Measurements from ENCODE around the gene CEACAM3. TPM values are rescaled to one million over a fixed set of nuclear protein-coding genes. Genes with fewer than 3 reads are reported as not detected.

CEACAM3 gene
- total and polyA plus RNA-seq, 2 of the 8 experiments (the other 6 are each of a cell fraction or from before 2014, with no cell fraction given) = not detected

DNA sequence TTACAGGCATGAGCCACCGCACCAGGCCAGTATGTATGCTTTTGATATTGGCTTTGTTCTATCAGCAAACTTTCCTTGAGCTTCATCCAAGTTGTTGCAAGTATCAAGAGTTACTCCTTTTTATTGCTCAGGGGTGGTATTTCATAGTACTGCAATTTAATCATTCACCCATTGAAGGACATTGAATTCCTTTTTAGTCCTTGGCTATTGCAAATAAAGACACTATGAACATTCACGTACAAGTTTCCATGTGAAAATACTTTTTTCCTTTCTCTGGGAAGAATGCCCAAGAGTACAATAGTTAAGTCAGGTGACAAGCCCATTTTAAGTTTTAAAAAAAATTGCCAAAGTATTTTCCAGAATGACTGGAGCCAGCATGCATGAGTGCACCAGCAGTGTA lies 20.4 kb downstream of the CEACAM3 start:
- Histone ChIP-seq H2AFZ (ENCODE audit: low read length) (no peak overlapping the region), H4K8ac (ENCODE audit: extremely low read depth, insufficient read depth, low read length) (no peak overlapping the region), H3K4me3 (ENCODE audit: extremely low read depth in 1 of 4, insufficient read depth in 2 of 4, low read depth in 3 of 4, low read length in 4 of 4) (no peak overlapping the region), H3K27me3 (replicated peaks in 1 of 4; ENCODE audit: control insufficient read depth in 3 of 4, extremely low read depth in 1 of 4, insufficient read depth in 3 of 4, low read length in 3 of 4) (no peaks in the 10 kb centered on the region), H2BK15ac (ENCODE audit: low read length) (no peak overlapping the region), H3K23ac (ENCODE audit: insufficient read length) (no peak overlapping the region), H3K36me3 (ENCODE audit: control insufficient read depth in 2 of 4, insufficient read depth in 4 of 4, low read length in 3 of 4) (no peaks in the 10 kb centered on the region), H3K14ac (ENCODE audit: insufficient read length) (no peak overlapping the region), H3K79me2 (ENCODE audit: control insufficient read depth in 1 of 2, insufficient read depth in 2 of 2, low read length in 2 of 2) (no peaks in the 10 kb centered on the region), H2BK5ac (ENCODE audit: low read depth, low read length) (no peak overlapping the region), H3K4me2 (ENCODE audit: insufficient read depth in 1 of 2, low read depth in 2 of 2, low read length in 2 of 2) (no peak overlapping the region), H3K23me2 (ENCODE audit: low read depth, low read length) (no peaks in the 10 kb centered on the region), H3K9me3 (ENCODE audit: insufficient read depth in 2 of 2, low read depth in 1 of 2, low read length in 1 of 2) (peaks cover 34 to 40% of the 10 kb centered on the region in 2 experiments), H2AK5ac (ENCODE audit: low read depth, low read length) (no peak overlapping the region), H3K4me1 (replicated peaks in 1 of 4; ENCODE audit: control insufficient read depth in 3 of 4, insufficient read depth in 4 of 4, low read length in 3 of 4) (no peaks in the 10 kb centered on the region), H3K18ac (ENCODE audit: extremely low read depth, low read length) (no peak overlapping the region), H3K4ac (replicated peaks; ENCODE audit: insufficient read length, low read depth, low read length) (no peak overlapping the region), H4K5ac (ENCODE audit: insufficient read length, low read depth, low read length) (no peak overlapping the region), H3K56ac (replicated peaks; ENCODE audit: insufficient read length, low read depth, low read length) (no peak overlapping the region), H2BK12ac (ENCODE audit: low read depth, low read length) (no peak overlapping the region), H2BK20ac (ENCODE audit: low read length) (no peak overlapping the region), H3K79me1 (ENCODE audit: low read depth, low read length) (no peaks in the 10 kb centered on the region; the same call in 1 of the 2 replicates), H3K9ac (replicated peaks in 1 of 4; ENCODE audit: extremely low read depth in 1 of 4, low read depth in 3 of 4, low read length in 3 of 4) (no peak overlapping the region), H4K20me1 (replicated peaks in 1 of 2; ENCODE audit: control insufficient read depth in 1 of 2, insufficient read depth in 2 of 2, low read length in 2 of 2) (peaks cover 0 to 1% of the 10 kb centered on the region in 2 experiments), H3K27ac (ENCODE audit: low read depth, low read length) (no peak overlapping the region), H2BK120ac (replicated peaks; ENCODE audit: low read depth, low read length) (no peak overlapping the region), H4K91ac (replicated peaks; ENCODE audit: insufficient read length, low read length) (no peak overlapping the region)
- CTCF ChIA-PET (ENCODE audit: partially characterized antibody) = interaction anchor here (0.6 kb wide), 1 partner anchor 600 kb away, joined by 3 read pairs; no protein-coding TSS in a partner anchor
- FAIRE-seq = no peak
- no peak for DNase-seq (ENCODE audit: low read depth in 1 of 2, low spot score in 2 of 2)
- whole genome bisulfite sequencing, 2 experiments (ENCODE audit: extremely low coverage in 1 of 2, insufficient coverage in 1 of 2, insufficient read length in 1 of 2, insufficient replicate concordance in 2 of 2, low coverage in 1 of 2, low lambda C conversion rate in 2 of 2, missing lambda C conversion rate in 1 of 2) = 88% methylated on average over 2 of the region's 2 CpGs; no CpG with 5 or more reads in 1 of the 2 experiments
- POLR2A ChIA-PET (ENCODE audit: partially characterized antibody) = no interaction called here
- no peak for TF ChIP-seq TEAD4 (IDR thresholded peaks at IDR 0.05; ENCODE audit: low read depth, low read length)
- no peak for TF ChIP-seq ZNF274 (IDR thresholded peaks at IDR 0.05; ENCODE audit: borderline replicate concordance, extremely low read depth, low read length)
- TF ChIP-seq TAF1 (IDR thresholded peaks at IDR 0.05; ENCODE audit: low read depth, low read length) = no peak
- TF ChIP-seq TCF12 (IDR thresholded peaks at IDR 0.05; ENCODE audit: low read depth, low read length) = no peak
- TF ChIP-seq BACH1 (IDR thresholded peaks at IDR 0.05; ENCODE audit: low read length) = no peak
- no peak for TF ChIP-seq SAP30 (IDR thresholded peaks at IDR 0.05; ENCODE audit: insufficient read depth, insufficient replicate concordance, low read length)
- TF ChIP-seq, protein P1, sequence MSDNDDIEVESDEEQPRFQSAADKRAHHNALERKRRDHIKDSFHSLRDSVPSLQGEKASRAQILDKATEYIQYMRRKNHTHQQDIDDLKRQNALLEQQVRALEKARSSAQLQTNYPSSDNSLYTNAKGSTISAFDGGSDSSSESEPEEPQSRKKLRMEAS (IDR thresholded peaks at IDR 0.05) = no peak
- TF ChIP-seq JUN (IDR thresholded peaks at IDR 0.05; ENCODE audit: low read depth, low read length) = no peak
- TF ChIP-seq SIN3A (conservative IDR thresholded peaks at IDR 0.05 in 1 of 2, IDR thresholded peaks at IDR 0.05 in 1 of 2; ENCODE audit: low read depth in 1 of 2, low read length in 2 of 2) = no peak
- TF ChIP-seq MAFK (IDR thresholded peaks at IDR 0.05; ENCODE audit: low read depth, low read length) = no peak
- TF ChIP-seq, protein P2, sequence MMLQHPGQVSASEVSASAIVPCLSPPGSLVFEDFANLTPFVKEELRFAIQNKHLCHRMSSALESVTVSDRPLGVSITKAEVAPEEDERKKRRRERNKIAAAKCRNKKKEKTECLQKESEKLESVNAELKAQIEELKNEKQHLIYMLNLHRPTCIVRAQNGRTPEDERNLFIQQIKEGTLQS (IDR thresholded peaks at IDR 0.05; ENCODE audit: insufficient read depth, low read depth, low read length) = no peak
- TF ChIP-seq, protein P3, sequence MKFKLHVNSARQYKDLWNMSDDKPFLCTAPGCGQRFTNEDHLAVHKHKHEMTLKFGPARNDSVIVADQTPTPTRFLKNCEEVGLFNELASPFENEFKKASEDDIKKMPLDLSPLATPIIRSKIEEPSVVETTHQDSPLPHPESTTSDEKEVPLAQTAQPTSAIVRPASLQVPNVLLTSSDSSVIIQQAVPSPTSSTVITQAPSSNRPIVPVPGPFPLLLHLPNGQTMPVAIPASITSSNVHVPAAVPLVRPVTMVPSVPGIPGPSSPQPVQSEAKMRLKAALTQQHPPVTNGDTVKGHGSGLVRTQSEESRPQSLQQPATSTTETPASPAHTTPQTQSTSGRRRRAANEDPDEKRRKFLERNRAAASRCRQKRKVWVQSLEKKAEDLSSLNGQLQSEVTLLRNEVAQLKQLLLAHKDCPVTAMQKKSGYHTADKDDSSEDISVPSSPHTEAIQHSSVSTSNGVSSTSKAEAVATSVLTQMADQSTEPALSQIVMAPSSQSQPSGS (IDR thresholded peaks at IDR 0.05; ENCODE audit: low read length) = no peak

Measured in H1 (cell line).